Measurements from ENCODE around the gene KRTAP10-1.
"Not testable (repeated sequence)": the region's sequence is repeated elsewhere in the genome, so short reads cannot be mapped to it uniquely, and the experiment has no call there.

KRTAP10-1 gene

GRCh38 chr21:44575307-44576024 lies 35.5 kb upstream of the KRTAP10-1 start:
- Mint-ChIP-seq H3K9me3 (peaks cover 27% of the 10 kb centered on the region), H3K27ac (no peak overlapping the region), H3K4me1 (ENCODE audit: low read depth) (no peaks in the 10 kb centered on the region), H3K27me3 (ENCODE audit: low read depth) (no peaks in the 10 kb centered on the region), H3K4me3 (no peak overlapping the region), H3K36me3 (ENCODE audit: low read depth) (no peaks in the 10 kb centered on the region)
- no peak for DNase-seq (ENCODE audit: low spot score)

GRCh38 chr21:44574457-44575306 lies 34.7 kb upstream of the KRTAP10-1 start:
- H3K27ac Mint-ChIP-seq: no peak overlapping the region
- H3K27me3 Mint-ChIP-seq (ENCODE audit: low read depth): no peaks in the 10 kb centered on the region
- no peaks in the 10 kb centered on the region for H3K4me1 Mint-ChIP-seq (ENCODE audit: low read depth)
- H3K4me3 Mint-ChIP-seq: no peak overlapping the region
- no peak for DNase-seq (ENCODE audit: low spot score)
- H3K36me3 Mint-ChIP-seq (ENCODE audit: low read depth): no peaks in the 10 kb centered on the region
- peaks cover 22% of the 10 kb centered on the region for H3K9me3 Mint-ChIP-seq

GRCh38 chr21:44573630-44574456 lies 33.8 kb upstream of the KRTAP10-1 start, which contains the start of gene KRTAP10-4:
TSS of gene KRTAP10-4 (plus strand) at chr21:44573729. CDS start at chr21:44573759, 30 bp downstream.
- H3K36me3 Mint-ChIP-seq (ENCODE audit: low read depth); H3K27me3 Mint-ChIP-seq (ENCODE audit: low read depth); H3K4me1 Mint-ChIP-seq (ENCODE audit: low read depth); DNase-seq (ENCODE audit: low spot score); H3K4me3 Mint-ChIP-seq; H3K27ac Mint-ChIP-seq: not testable (repeated sequence)
- peaks cover 18% of the 10 kb centered on the region for H3K9me3 Mint-ChIP-seq

- Mint-ChIP-seq H3K27ac (no peak overlapping the region), H3K27me3 (ENCODE audit: low read depth) (no peaks in the 10 kb centered on the region), H3K9me3 (peaks cover 15% of the 10 kb centered on the region), H3K4me1 (ENCODE audit: low read depth) (no peaks in the 10 kb centered on the region), H3K4me3 (no peak overlapping the region), H3K36me3 (ENCODE audit: low read depth) (no peaks in the 10 kb centered on the region)
- DNase-seq (ENCODE audit: low spot score): no peak
Observed at GRCh38 chr21:44572959-44573583, 33.1 kb upstream of the KRTAP10-1 start.

GRCh38 chr21:44571844-44572782 lies 32.1 kb upstream of the KRTAP10-1 start:
- Mint-ChIP-seq H3K27me3 (ENCODE audit: low read depth) (peaks cover under 1% of the 10 kb centered on the region), H3K27ac (no peak overlapping the region), H3K4me1 (ENCODE audit: low read depth) (no peaks in the 10 kb centered on the region), H3K4me3 (no peak overlapping the region), H3K36me3 (ENCODE audit: low read depth) (no peaks in the 10 kb centered on the region), H3K9me3 (peaks cover 6% of the 10 kb centered on the region)
- DNase-seq (ENCODE audit: low spot score): no peak

- no peak for DNase-seq (ENCODE audit: low spot score)
Observed at GRCh38 chr21:44571296-44571695, 31.3 kb upstream of the KRTAP10-1 start.

GRCh38 chr21:44569861-44570517 lies 30.0 kb upstream of the KRTAP10-1 start:
- no peaks in the 10 kb centered on the region for H3K9me3 Mint-ChIP-seq
- H3K4me3 Mint-ChIP-seq: no peak overlapping the region
- H3K4me1 Mint-ChIP-seq (ENCODE audit: low read depth): peaks cover 5% of the 10 kb centered on the region
- no peak for DNase-seq (ENCODE audit: low spot score)
- peaks cover 3% of the 10 kb centered on the region for H3K27me3 Mint-ChIP-seq (ENCODE audit: low read depth)
- no peak overlapping the region for H3K27ac Mint-ChIP-seq
- no peaks in the 10 kb centered on the region for H3K36me3 Mint-ChIP-seq (ENCODE audit: low read depth)

More at GRCh38 chr21:44571296-44571695, 31.3 kb upstream of the KRTAP10-1 start:
- no peak overlapping the region for H3K27ac Mint-ChIP-seq
- H3K4me1 Mint-ChIP-seq (ENCODE audit: low read depth): no peaks in the 10 kb centered on the region
- no peak overlapping the region for H3K4me3 Mint-ChIP-seq
- H3K36me3 Mint-ChIP-seq (ENCODE audit: low read depth): no peaks in the 10 kb centered on the region
- H3K27me3 Mint-ChIP-seq (ENCODE audit: low read depth): peaks cover 3% of the 10 kb centered on the region
- no peaks in the 10 kb centered on the region for H3K9me3 Mint-ChIP-seq

GRCh38 chr21:44568667-44569556 lies 28.9 kb upstream of the KRTAP10-1 start:
- H3K27ac Mint-ChIP-seq: no peak overlapping the region
- no peaks in the 10 kb centered on the region for H3K9me3 Mint-ChIP-seq

GRCh38 chr21:44568261-44568660 lies 28.3 kb upstream of the KRTAP10-1 start:
- Mint-ChIP-seq H3K9me3 (peaks cover 2% of the 10 kb centered on the region), H3K36me3 (ENCODE audit: low read depth) (no peaks in the 10 kb centered on the region), H3K27ac (no peak overlapping the region), H3K4me1 (ENCODE audit: low read depth) (peaks cover 10% of the 10 kb centered on the region), H3K4me3 (no peak overlapping the region), H3K27me3 (ENCODE audit: low read depth) (peaks cover 4% of the 10 kb centered on the region)
- no peak for DNase-seq (ENCODE audit: low spot score)

More at GRCh38 chr21:44568667-44569556, 28.9 kb upstream of the KRTAP10-1 start:
- peaks cover 10% of the 10 kb centered on the region for H3K4me1 Mint-ChIP-seq (ENCODE audit: low read depth)
- H3K36me3 Mint-ChIP-seq (ENCODE audit: low read depth): no peaks in the 10 kb centered on the region
- no peak for DNase-seq (ENCODE audit: low spot score)
- H3K27me3 Mint-ChIP-seq (ENCODE audit: low read depth): peaks cover 3% of the 10 kb centered on the region
- H3K4me3 Mint-ChIP-seq: no peak overlapping the region

- Mint-ChIP-seq H3K27ac (no peak overlapping the region), H3K4me3 (no peak overlapping the region), H3K36me3 (ENCODE audit: low read depth) (no peaks in the 10 kb centered on the region), H3K4me1 (ENCODE audit: low read depth) (peaks cover 10% of the 10 kb centered on the region), H3K27me3 (ENCODE audit: low read depth) (peaks cover 6% of the 10 kb centered on the region), H3K9me3 (peaks cover 3% of the 10 kb centered on the region)
- DNase-seq (ENCODE audit: low spot score): no peak
Observed at GRCh38 chr21:44567481-44568171, 27.6 kb upstream of the KRTAP10-1 start.

GRCh38 chr21:44566403-44566802 lies 26.4 kb upstream of the KRTAP10-1 start:
- Mint-ChIP-seq H3K4me3 (no peak overlapping the region), H3K27ac (no peak overlapping the region), H3K9me3 (peaks cover 3% of the 10 kb centered on the region), H3K4me1 (ENCODE audit: low read depth) (peaks cover 10% of the 10 kb centered on the region), H3K36me3 (ENCODE audit: low read depth) (no peaks in the 10 kb centered on the region), H3K27me3 (ENCODE audit: low read depth) (peaks cover 15% of the 10 kb centered on the region)
- no peak for DNase-seq (ENCODE audit: low spot score)
